Mammary epithelial cell (primary cell): ENCODE measurements around the gene LINGO1.

Experiments
- CTCF ChIP-seq, 2 donors: IDR thresholded peaks in 1 of 2; conservative IDR thresholded peaks in 1 of 2; 2 replicates each; pipeline ENCODE4 v1.5.1; 2011 to 2012; ENCODE audit warnings: inconsistent platforms in 2 of 2, low read length in 2 of 2, mild to moderate bottlenecking in 2 of 2, control low read depth in 1 of 2, low read depth in 1 of 2; ENCODE audit not compliant: insufficient read depth in 1 of 2; ENCODE audit errors: extremely low read depth in 1 of 2
- EZH2 ChIP-seq: IDR thresholded peaks from 2 replicates; pipeline ENCODE4 v1.6.1; 2012; ENCODE audit warnings: low read length, inconsistent platforms, borderline replicate concordance

GRCh38 chr15:77592758-77593157 lies 40.0 kb downstream of the LINGO1 start:
- TF ChIP-seq CTCF (conservative IDR thresholded peaks at IDR 0.05 in 1 of 2, IDR thresholded peaks at IDR 0.05 in 1 of 2; ENCODE audit: extremely low read depth in 1 of 2, insufficient read depth in 1 of 2, low read depth in 1 of 2, low read length in 2 of 2): no peak
- no peak for TF ChIP-seq EZH2
